ENCODE results near the gene KEAP1.

GRCh38 chr19:10516064-10516385 is 12.9 kb upstream of the KEAP1 start:
- TF ChIP-seq POLR2A (IDR thresholded peaks at IDR 0.05; ENCODE audit: extremely low read depth, insufficient read length) (no peak), CTCF (IDR thresholded peaks at IDR 0.05; ENCODE audit: low read depth, low read length) (no peak), MAX (IDR thresholded peaks at IDR 0.05; ENCODE audit: low read depth, low read length) (no peak), MYC (IDR thresholded peaks at IDR 0.05; ENCODE audit: low read depth, low read length) (no peak)

Measured in NB4 (cell line).